Measurements from ENCODE around the gene NOXA1.
A peak's percentile ranks its signal among the peaks of the same experiment; 100 is the strongest.

The NOXA1 gene

DNA sequence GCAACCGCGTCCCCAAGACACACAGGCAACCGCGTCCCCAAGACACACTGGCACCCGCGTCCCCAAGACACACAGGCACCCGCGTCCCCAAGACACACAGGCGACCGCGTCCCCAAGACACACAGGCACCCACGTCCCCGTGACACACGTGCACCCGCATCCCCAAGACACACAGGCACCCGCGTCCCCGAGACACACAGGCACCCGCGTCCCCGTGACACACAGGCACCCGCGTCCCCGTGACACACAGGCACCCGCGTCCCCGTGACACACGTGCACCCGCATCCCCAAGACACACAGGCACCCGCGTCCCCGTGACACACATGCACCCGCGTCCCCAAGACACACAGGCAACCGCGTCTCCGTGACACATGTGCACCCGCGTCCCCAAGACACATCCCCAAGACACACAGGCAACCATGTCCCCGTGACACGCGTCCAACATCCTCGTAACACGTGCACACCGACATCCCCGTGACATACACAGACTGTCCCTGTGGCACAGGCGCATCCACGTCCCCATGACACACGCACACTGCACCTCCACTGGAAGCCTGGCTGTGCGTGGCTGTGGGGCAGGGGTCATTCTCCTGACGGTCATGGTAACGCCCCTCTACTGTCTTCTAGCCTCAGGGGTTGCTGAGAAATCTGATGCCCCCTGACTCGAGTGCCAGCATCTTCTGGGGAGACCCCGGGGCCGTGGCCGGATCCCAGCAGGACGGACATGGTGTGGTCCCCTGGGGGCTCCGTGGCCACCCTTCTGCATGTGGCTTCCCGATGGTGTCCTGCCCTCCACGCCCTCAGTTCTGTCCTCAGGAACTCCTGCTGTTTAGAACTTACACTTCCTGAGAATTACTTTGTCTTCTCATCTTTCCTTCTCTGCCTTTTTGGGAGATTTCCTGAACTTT lies 24.4 kb upstream of the NOXA1 start:
- H2AFZ ChIP-seq (ENCODE audit: low read length) = no peak overlapping the region
- H3K27ac ChIP-seq (replicated peaks; ENCODE audit: low read length) = no peak overlapping the region
- no peak overlapping the region for H3K4ac ChIP-seq (ENCODE audit: low read length)
- H3K36me3 ChIP-seq (replicated peaks in 1 of 2; ENCODE audit: control insufficient read depth in 2 of 2, insufficient read depth in 2 of 2, low read length in 2 of 2) = peaks cover 0 to 3% of the 10 kb centered on the region in 2 donors
- no peak overlapping the region for H2BK120ac ChIP-seq (ENCODE audit: low read depth, low read length)
- H3K79me1 ChIP-seq (ENCODE audit: low read depth, low read length) = peaks cover 4% of the 10 kb centered on the region
- peaks cover 3 to 6% of the 10 kb centered on the region in 2 donors for H3K4me1 ChIP-seq (ENCODE audit: control insufficient read depth in 2 of 2, insufficient read depth in 1 of 2, low read depth in 1 of 2, low read length in 2 of 2)
- no peak overlapping the region for H2BK12ac ChIP-seq (ENCODE audit: low read length)
- no peak overlapping the region for H3K4me2 ChIP-seq (ENCODE audit: insufficient read depth, low read length, poor library complexity, severe bottlenecking)
- peak overlapping the region; percentile 68 for H2AK5ac ChIP-seq (ENCODE audit: low read depth, low read length)
- peaks cover 5 to 6% of the 10 kb centered on the region in 2 donors for H3K9me3 ChIP-seq (replicated peaks in 1 of 2; ENCODE audit: control insufficient read depth in 2 of 2, insufficient read depth in 1 of 2, low read depth in 1 of 2, low read length in 2 of 2)
- peaks cover 0 to 2% (median 0%) of the 10 kb centered on the region in 3 experiments for H3K27me3 ChIP-seq (ENCODE audit: control insufficient read depth in 3 of 3, insufficient read depth in 3 of 3, low read depth in 1 of 3, low read length in 3 of 3)
- H3K4me3 ChIP-seq (ENCODE audit: low read length in 2 of 2) = no peak overlapping the region
- no peak overlapping the region for H4K8ac ChIP-seq (ENCODE audit: low read depth, low read length)
- H3K9ac ChIP-seq (ENCODE audit: low read depth, low read length, poor library complexity) = peak overlapping the region; percentile 81
- no peak overlapping the region for H2BK5ac ChIP-seq (ENCODE audit: low read length)
- peak overlapping the region; percentile 85 for H3K23ac ChIP-seq (ENCODE audit: low read depth, low read length, poor library complexity)
- H3K14ac ChIP-seq (ENCODE audit: low read length) = peak overlapping the region; percentile 96
- peak overlapping the region; percentile 67 for H2BK15ac ChIP-seq (ENCODE audit: low read length)
- DNase-seq (ENCODE audit: low spot score) = no peak
- no CpG with 5 or more reads among the region's 60 CpGs for WGBS, 2 donors (ENCODE audit: extremely low coverage in 2 of 2, insufficient read length in 2 of 2, insufficient replicate concordance in 1 of 2)
- H4K91ac ChIP-seq (ENCODE audit: low read depth, low read length, poor library complexity) = no peak overlapping the region
- no peak overlapping the region for H3K18ac ChIP-seq (ENCODE audit: low read length)

DNA sequence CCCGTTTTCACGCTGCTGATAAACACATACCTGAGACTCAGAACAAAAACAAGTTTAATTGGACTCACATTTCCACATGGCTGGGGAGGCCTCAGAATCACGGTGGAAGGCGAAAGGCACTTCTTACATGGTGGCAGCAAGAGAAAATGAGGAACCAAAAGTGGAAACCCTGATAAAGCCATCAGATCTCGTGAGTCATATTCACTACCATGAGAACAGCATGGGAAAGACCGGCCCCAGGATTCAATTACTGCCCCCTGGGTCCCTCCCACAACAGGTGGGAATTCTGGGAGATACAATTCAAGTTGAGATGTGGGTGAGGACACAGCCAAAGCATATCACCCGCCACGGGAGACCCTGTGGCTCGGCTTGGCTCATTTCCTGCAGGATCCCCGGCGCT lies 20.4 kb upstream of the NOXA1 start:
- Histone ChIP-seq H3K23ac (ENCODE audit: low read depth, low read length, poor library complexity) (peak overlapping the region; percentile 20), H3K27me3 (ENCODE audit: control insufficient read depth in 3 of 3, insufficient read depth in 3 of 3, low read depth in 1 of 3, low read length in 3 of 3) (peaks cover 0 to 5% (median 0%) of the 10 kb centered on the region in 3 experiments), H3K18ac (ENCODE audit: low read length) (no peak overlapping the region), H3K9me3 (replicated peaks in 1 of 2; ENCODE audit: control insufficient read depth in 2 of 2, insufficient read depth in 1 of 2, low read depth in 1 of 2, low read length in 2 of 2) (peaks cover 2 to 5% of the 10 kb centered on the region in 2 donors), H4K91ac (ENCODE audit: low read depth, low read length, poor library complexity) (no peak overlapping the region), H2BK120ac (ENCODE audit: low read depth, low read length) (no peak overlapping the region), H3K79me1 (ENCODE audit: low read depth, low read length) (peaks cover 14% of the 10 kb centered on the region), H3K9ac (ENCODE audit: low read depth, low read length, poor library complexity) (no peak overlapping the region), H3K27ac (replicated peaks; ENCODE audit: low read length) (no peak overlapping the region), H2BK15ac (ENCODE audit: low read length) (no peak overlapping the region), H3K4me2 (ENCODE audit: insufficient read depth, low read length, poor library complexity, severe bottlenecking) (no peak overlapping the region), H2BK12ac (ENCODE audit: low read length) (no peak overlapping the region), H3K4me3 (ENCODE audit: low read length in 2 of 2) (no peak overlapping the region), H3K36me3 (replicated peaks in 1 of 2; ENCODE audit: control insufficient read depth in 2 of 2, insufficient read depth in 2 of 2, low read length in 2 of 2) (peaks cover 0 to 3% of the 10 kb centered on the region in 2 donors), H2AK5ac (ENCODE audit: low read depth, low read length) (no peak overlapping the region), H3K4me1 (ENCODE audit: control insufficient read depth in 2 of 2, insufficient read depth in 1 of 2, low read depth in 1 of 2, low read length in 2 of 2) (peaks cover 10% of the 10 kb centered on the region in 2 donors), H2BK5ac (ENCODE audit: low read length) (peak overlapping the region; percentile 53), H3K4ac (ENCODE audit: low read length) (no peak overlapping the region), H2AFZ (ENCODE audit: low read length) (no peak overlapping the region), H4K8ac (ENCODE audit: low read depth, low read length) (no peak overlapping the region), H3K14ac (ENCODE audit: low read length) (no peak overlapping the region)
- no peak for DNase-seq (ENCODE audit: low spot score)
- WGBS, 2 donors (ENCODE audit: extremely low coverage in 2 of 2, insufficient read length in 2 of 2, insufficient replicate concordance in 1 of 2) = no CpG with 5 or more reads among the region's 11 CpGs

DNA sequence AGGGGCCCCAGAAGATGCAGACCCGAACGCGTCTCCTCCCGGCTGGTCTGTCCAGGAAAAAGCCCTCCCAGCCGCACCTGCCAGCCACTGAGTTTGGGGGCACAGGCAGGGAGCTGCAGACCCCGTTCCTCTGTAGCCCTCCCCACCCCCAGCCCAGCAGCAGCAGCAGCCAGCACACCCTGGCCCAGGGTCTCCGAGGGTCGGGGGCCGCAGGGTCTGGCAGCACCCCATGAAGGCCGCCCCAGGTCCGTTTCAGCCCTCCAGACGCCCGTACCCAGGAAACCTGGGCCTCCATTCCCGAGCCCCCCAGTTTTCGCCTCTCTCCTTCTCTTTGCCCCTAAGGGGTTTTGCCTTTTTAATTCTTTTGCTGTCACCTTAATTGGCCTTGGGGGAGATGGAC lies 19.9 kb upstream of the NOXA1 start:
- WGBS, 2 donors (ENCODE audit: extremely low coverage in 2 of 2, insufficient read length in 2 of 2, insufficient replicate concordance in 1 of 2) = no CpG with 5 or more reads among the region's 15 CpGs
- Histone ChIP-seq H2BK15ac (ENCODE audit: low read length) (no peak overlapping the region), H3K14ac (ENCODE audit: low read length) (no peak overlapping the region), H2BK5ac (ENCODE audit: low read length) (peak overlapping the region; percentile 53), H2BK120ac (ENCODE audit: low read depth, low read length) (no peak overlapping the region), H2AFZ (ENCODE audit: low read length) (no peak overlapping the region), H3K18ac (ENCODE audit: low read length) (peak overlapping the region; percentile 28), H3K4me1 (ENCODE audit: control insufficient read depth in 2 of 2, insufficient read depth in 1 of 2, low read depth in 1 of 2, low read length in 2 of 2) (peaks cover 10 to 13% of the 10 kb centered on the region in 2 donors), H4K8ac (ENCODE audit: low read depth, low read length) (no peak overlapping the region), H3K4ac (ENCODE audit: low read length) (no peak overlapping the region), H3K4me3 (ENCODE audit: low read length in 2 of 2) (no peak overlapping the region), H3K23ac (ENCODE audit: low read depth, low read length, poor library complexity) (peak overlapping the region; percentile 20), H2AK5ac (ENCODE audit: low read depth, low read length) (peak overlapping the region; percentile 70), H4K91ac (ENCODE audit: low read depth, low read length, poor library complexity) (no peak overlapping the region), H3K9me3 (replicated peaks in 1 of 2; ENCODE audit: control insufficient read depth in 2 of 2, insufficient read depth in 1 of 2, low read depth in 1 of 2, low read length in 2 of 2) (peaks cover 2 to 3% of the 10 kb centered on the region in 2 donors), H3K79me1 (ENCODE audit: low read depth, low read length) (peaks cover 14% of the 10 kb centered on the region), H3K4me2 (ENCODE audit: insufficient read depth, low read length, poor library complexity, severe bottlenecking) (no peak overlapping the region), H3K27ac (replicated peaks; ENCODE audit: low read length) (no peak overlapping the region), H3K36me3 (replicated peaks in 1 of 2; ENCODE audit: control insufficient read depth in 2 of 2, insufficient read depth in 2 of 2, low read length in 2 of 2) (peaks cover 0 to 3% of the 10 kb centered on the region in 2 donors), H2BK12ac (ENCODE audit: low read length) (no peak overlapping the region), H3K27me3 (ENCODE audit: control insufficient read depth in 3 of 3, insufficient read depth in 3 of 3, low read depth in 1 of 3, low read length in 3 of 3) (peaks cover 0 to 5% (median 0%) of the 10 kb centered on the region in 3 experiments), H3K9ac (ENCODE audit: low read depth, low read length, poor library complexity) (no peak overlapping the region)
- no peak for DNase-seq (ENCODE audit: low spot score)

DNA sequence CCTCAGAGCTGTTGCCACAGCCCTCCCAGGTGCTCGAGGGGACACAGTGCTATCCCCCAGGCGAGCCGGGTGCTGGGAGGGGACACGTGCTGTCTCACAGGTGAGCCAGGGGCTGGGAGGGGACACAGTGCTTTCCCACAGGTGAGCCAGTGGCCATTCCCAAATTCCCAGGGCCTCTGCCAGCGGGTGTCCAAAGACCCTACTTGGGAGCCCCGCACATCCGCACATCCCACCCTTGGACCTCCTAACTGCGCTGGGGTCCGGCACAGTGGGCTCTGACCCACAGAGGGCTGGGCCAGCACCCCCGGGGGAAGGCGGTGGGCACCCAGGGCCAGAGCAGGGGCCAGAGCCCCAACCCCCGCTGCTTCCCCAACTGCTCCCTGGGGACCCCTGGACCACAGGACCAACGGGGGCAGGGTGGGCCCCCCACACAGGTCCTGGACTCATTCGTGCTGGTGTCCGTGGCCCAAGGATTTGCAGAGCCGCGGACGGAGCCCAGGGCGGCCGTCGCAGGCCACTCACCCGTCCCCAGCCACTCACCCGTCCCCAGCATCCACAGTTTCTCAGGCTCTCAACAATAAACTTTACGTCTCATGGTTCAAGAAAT lies 18.1 kb upstream of the NOXA1 start:
- Histone ChIP-seq H3K9ac (ENCODE audit: low read depth, low read length, poor library complexity) (no peak overlapping the region), H3K36me3 (replicated peaks in 1 of 2; ENCODE audit: control insufficient read depth in 2 of 2, insufficient read depth in 2 of 2, low read length in 2 of 2) (peaks cover 0 to 3% of the 10 kb centered on the region in 2 donors), H3K4me1 (ENCODE audit: control insufficient read depth in 2 of 2, insufficient read depth in 1 of 2, low read depth in 1 of 2, low read length in 2 of 2) (peaks cover 10 to 11% of the 10 kb centered on the region in 2 donors), H3K79me1 (ENCODE audit: low read depth, low read length) (peaks cover 9% of the 10 kb centered on the region), H2BK5ac (ENCODE audit: low read length) (peak overlapping the region; percentile 24), H3K23ac (ENCODE audit: low read depth, low read length, poor library complexity) (no peak overlapping the region), H3K4me2 (ENCODE audit: insufficient read depth, low read length, poor library complexity, severe bottlenecking) (no peak overlapping the region), H2AFZ (ENCODE audit: low read length) (no peak overlapping the region), H3K4ac (ENCODE audit: low read length) (no peak overlapping the region), H4K91ac (ENCODE audit: low read depth, low read length, poor library complexity) (no peak overlapping the region), H3K27me3 (ENCODE audit: control insufficient read depth in 3 of 3, insufficient read depth in 3 of 3, low read depth in 1 of 3, low read length in 3 of 3) (peaks cover 0 to 5% (median 0%) of the 10 kb centered on the region in 3 experiments), H2BK120ac (ENCODE audit: low read depth, low read length) (no peak overlapping the region), H3K27ac (replicated peaks; ENCODE audit: low read length) (no peak overlapping the region), H2BK12ac (ENCODE audit: low read length) (peak overlapping the region; percentile 22), H3K18ac (ENCODE audit: low read length) (peak overlapping the region; percentile 52), H3K4me3 (ENCODE audit: low read length in 2 of 2) (no peak overlapping the region), H4K8ac (ENCODE audit: low read depth, low read length) (no peak overlapping the region), H3K14ac (ENCODE audit: low read length) (no peak overlapping the region), H2AK5ac (ENCODE audit: low read depth, low read length) (peak overlapping the region; percentile 89), H3K9me3 (replicated peaks in 1 of 2; ENCODE audit: control insufficient read depth in 2 of 2, insufficient read depth in 1 of 2, low read depth in 1 of 2, low read length in 2 of 2) (peaks cover 0 to 2% of the 10 kb centered on the region in 2 donors), H2BK15ac (ENCODE audit: low read length) (no peak overlapping the region)
- DNase-seq (ENCODE audit: low spot score) = no peak
- WGBS, 2 donors (ENCODE audit: extremely low coverage in 2 of 2, insufficient read length in 2 of 2, insufficient replicate concordance in 1 of 2) = no CpG with 5 or more reads among the region's 24 CpGs
